Measurements from ENCODE around the gene SLC24A3. TPM values are rescaled to one million over a fixed set of nuclear protein-coding genes. Genes with fewer than 3 reads are reported as not detected.

SLC24A3 gene
- total RNA-seq, 1 donor from 2014 or later: 0.10 TPM

DNA sequence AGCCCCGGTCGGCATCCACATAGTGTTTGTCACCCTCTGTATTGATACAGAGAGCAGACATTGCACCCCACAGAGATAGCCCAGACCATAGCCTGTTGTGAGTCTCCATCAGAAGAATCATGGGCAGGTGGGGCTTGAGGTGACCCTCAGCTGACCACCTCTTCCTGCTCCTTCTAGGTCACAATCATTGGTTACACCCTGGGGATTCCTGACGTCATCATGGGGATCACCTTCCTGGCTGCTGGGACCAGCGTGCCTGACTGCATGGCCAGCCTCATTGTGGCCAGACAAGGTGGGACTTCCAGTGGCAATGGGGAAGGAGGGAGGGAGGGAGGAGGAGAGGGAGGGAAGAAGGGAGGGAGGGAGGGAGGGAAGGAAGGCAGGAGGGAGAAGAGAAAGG, 484.2 kb downstream of the SLC24A3 start:
- no peak for DNase-seq (ENCODE audit: low spot score)
- peaks cover 38% of the 10 kb centered on the region for H3K4me1 Mint-ChIP-seq (ENCODE audit: low read depth)
- H3K4me3 Mint-ChIP-seq (ENCODE audit: unreplicated experiment): no peak overlapping the region
- no peak overlapping the region for H3K27ac Mint-ChIP-seq (ENCODE audit: unreplicated experiment)
- TF ChIP-seq, protein P1, sequence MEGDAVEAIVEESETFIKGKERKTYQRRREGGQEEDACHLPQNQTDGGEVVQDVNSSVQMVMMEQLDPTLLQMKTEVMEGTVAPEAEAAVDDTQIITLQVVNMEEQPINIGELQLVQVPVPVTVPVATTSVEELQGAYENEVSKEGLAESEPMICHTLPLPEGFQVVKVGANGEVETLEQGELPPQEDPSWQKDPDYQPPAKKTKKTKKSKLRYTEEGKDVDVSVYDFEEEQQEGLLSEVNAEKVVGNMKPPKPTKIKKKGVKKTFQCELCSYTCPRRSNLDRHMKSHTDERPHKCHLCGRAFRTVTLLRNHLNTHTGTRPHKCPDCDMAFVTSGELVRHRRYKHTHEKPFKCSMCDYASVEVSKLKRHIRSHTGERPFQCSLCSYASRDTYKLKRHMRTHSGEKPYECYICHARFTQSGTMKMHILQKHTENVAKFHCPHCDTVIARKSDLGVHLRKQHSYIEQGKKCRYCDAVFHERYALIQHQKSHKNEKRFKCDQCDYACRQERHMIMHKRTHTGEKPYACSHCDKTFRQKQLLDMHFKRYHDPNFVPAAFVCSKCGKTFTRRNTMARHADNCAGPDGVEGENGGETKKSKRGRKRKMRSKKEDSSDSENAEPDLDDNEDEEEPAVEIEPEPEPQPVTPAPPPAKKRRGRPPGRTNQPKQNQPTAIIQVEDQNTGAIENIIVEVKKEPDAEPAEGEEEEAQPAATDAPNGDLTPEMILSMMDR (IDR thresholded peaks at IDR 0.05): no peak
- H3K27me3 Mint-ChIP-seq (ENCODE audit: low read depth): no peaks in the 10 kb centered on the region
- H3K9me3 Mint-ChIP-seq (ENCODE audit: low read depth): peaks cover 6% of the 10 kb centered on the region
- no peaks in the 10 kb centered on the region for H3K36me3 Mint-ChIP-seq (ENCODE audit: low read depth)

GRCh38 chr20:19697415-19697814, 485.0 kb downstream of the SLC24A3 start:
- DNase-seq (ENCODE audit: low spot score): no peak
- TF ChIP-seq, protein P1 (IDR thresholded peaks at IDR 0.05): no peak
- H3K36me3 Mint-ChIP-seq (ENCODE audit: low read depth): no peaks in the 10 kb centered on the region
- H3K27me3 Mint-ChIP-seq (ENCODE audit: low read depth): no peaks in the 10 kb centered on the region
- no peak overlapping the region for H3K4me3 Mint-ChIP-seq (ENCODE audit: unreplicated experiment)
- H3K4me1 Mint-ChIP-seq (ENCODE audit: low read depth): peaks cover 34% of the 10 kb centered on the region
- H3K9me3 Mint-ChIP-seq (ENCODE audit: low read depth): peaks cover 12% of the 10 kb centered on the region
- no peak overlapping the region for H3K27ac Mint-ChIP-seq (ENCODE audit: unreplicated experiment)

- H3K4me3 Mint-ChIP-seq (ENCODE audit: unreplicated experiment): no peak overlapping the region
- no peak for DNase-seq (ENCODE audit: low spot score)
- H3K27me3 Mint-ChIP-seq (ENCODE audit: low read depth): no peaks in the 10 kb centered on the region
- H3K27ac Mint-ChIP-seq (ENCODE audit: unreplicated experiment): peak overlapping the region; percentile 68
- peaks cover 25% of the 10 kb centered on the region for H3K4me1 Mint-ChIP-seq (ENCODE audit: low read depth)
- peaks cover 20% of the 10 kb centered on the region for H3K9me3 Mint-ChIP-seq (ENCODE audit: low read depth)
- TF ChIP-seq, protein P1 (IDR thresholded peaks at IDR 0.05): no peak
- H3K36me3 Mint-ChIP-seq (ENCODE audit: low read depth): peaks cover 2% of the 10 kb centered on the region
These were observed 486.9 kb downstream of the SLC24A3 start for GRCh38 chr20:19699180-19699971.

DNA sequence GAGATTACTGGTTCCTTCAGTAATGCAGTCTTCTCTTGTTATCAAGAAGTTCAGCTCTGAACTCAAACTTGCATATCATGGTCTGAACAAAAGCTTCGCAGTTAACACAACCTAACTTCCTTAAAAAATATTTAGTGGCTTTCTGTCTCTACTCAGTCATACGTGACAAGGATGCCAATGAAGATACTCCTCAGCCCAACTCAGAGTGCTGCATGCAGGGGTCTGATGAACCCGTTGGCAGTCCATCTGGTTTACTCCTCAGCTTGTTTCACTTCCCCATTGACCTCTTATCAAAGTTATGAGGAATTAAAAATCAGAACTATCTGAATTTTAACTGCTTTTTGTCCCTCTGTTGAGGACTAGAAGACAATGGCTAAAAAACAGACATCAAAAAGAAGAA, 489.0 kb downstream of the SLC24A3 start:
- Mint-ChIP-seq H3K9me3 (ENCODE audit: low read depth) (peaks cover 20% of the 10 kb centered on the region), H3K4me3 (ENCODE audit: unreplicated experiment) (no peak overlapping the region), H3K4me1 (ENCODE audit: low read depth) (peaks cover 15% of the 10 kb centered on the region), H3K27me3 (ENCODE audit: low read depth) (no peaks in the 10 kb centered on the region), H3K36me3 (ENCODE audit: low read depth) (peaks cover 2% of the 10 kb centered on the region), H3K27ac (ENCODE audit: unreplicated experiment) (no peak overlapping the region)
- DNase-seq (ENCODE audit: low spot score): no peak
- TF ChIP-seq, protein P1 (IDR thresholded peaks at IDR 0.05): no peak

DNA sequence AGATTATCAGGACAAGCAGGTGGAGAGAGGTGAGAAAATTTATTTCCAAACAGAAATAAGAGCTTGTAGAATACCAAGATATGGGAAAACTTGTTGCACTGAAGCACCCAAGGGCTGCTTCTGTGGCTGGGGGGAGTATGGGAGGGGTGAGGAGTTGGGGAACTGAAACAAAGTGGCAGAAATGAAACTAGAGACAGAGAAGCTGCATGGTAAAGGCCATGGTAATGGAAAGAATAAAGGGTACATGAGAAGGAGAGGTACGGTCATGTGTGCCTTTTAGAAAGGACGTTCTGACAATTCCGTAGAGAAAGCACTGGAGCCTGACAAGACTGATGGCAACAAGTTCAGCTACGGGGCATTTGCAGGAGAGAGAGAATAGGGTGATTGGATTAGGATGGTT, 494.0 kb downstream of the SLC24A3 start:
- Mint-ChIP-seq H3K4me3 (ENCODE audit: unreplicated experiment) (no peak overlapping the region), H3K27me3 (ENCODE audit: low read depth) (no peaks in the 10 kb centered on the region), H3K4me1 (ENCODE audit: low read depth) (peaks cover 16% of the 10 kb centered on the region), H3K27ac (ENCODE audit: unreplicated experiment) (no peak overlapping the region), H3K36me3 (ENCODE audit: low read depth) (peaks cover 2% of the 10 kb centered on the region), H3K9me3 (ENCODE audit: low read depth) (peaks cover 14% of the 10 kb centered on the region)
- no peak for DNase-seq (ENCODE audit: low spot score)
- TF ChIP-seq, protein P1 (IDR thresholded peaks at IDR 0.05): no peak

Data from chondrocyte (in vitro differentiated cells).